Frontal cortex (tissue), 4 donors: Measurements from ENCODE around the gene OR2T6. TPM values are rescaled to one million over a fixed set of nuclear protein-coding genes. Genes with fewer than 3 reads are reported as not detected.
"Not testable (repeated sequence)": the region's sequence is repeated elsewhere in the genome, so short reads cannot be mapped to it uniquely, and the experiment has no call there.

Experiments
- DNase-seq, 2 donors: peaks; one replicate each; pipeline ENCODE4 v3.0.0; 2012; ENCODE audit warnings: low spot score in 2 of 2
- FAIRE-seq: peaks from 2 replicates; lab custom pipeline; 2012; peaks lifted over from hg19 to GRCh38; lab: Jason Lieb, UNC
- total RNA-seq: library from RNA; depleted of rRNA; stranded (reverse); fragments of >200 nt; gene quantifications from one replicate; pipeline ENCODE4 v1.2.3, GENCODE V29; 2014
- donor health status: control.
- donor health status: control.
- donor health status: control.

Gene OR2T6
- total RNA-seq, 1 donor from 2014 or later, result not detected

DNA sequence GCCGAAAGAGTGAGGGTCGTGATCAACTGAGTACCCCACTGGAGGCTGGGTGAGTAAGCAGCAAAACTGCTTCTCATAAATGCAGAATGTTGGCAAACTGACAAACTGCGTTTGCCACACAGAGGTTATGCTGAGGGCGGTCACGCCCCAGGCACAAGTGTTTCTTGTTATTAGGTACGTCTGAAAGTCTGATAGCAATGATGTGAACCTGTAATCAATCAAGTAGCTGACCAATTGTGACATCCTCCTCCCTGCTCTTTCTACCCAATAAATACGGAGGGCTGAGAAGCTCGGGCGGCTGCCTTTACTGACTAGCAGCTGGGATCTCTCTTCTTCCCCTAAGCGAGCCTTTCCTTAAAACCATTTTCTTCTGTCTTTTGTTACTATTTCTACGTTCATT is 56.1 kb downstream of the OR2T6 start:
- DNase-seq, FAIRE-seq: not testable (repeated sequence)

DNA sequence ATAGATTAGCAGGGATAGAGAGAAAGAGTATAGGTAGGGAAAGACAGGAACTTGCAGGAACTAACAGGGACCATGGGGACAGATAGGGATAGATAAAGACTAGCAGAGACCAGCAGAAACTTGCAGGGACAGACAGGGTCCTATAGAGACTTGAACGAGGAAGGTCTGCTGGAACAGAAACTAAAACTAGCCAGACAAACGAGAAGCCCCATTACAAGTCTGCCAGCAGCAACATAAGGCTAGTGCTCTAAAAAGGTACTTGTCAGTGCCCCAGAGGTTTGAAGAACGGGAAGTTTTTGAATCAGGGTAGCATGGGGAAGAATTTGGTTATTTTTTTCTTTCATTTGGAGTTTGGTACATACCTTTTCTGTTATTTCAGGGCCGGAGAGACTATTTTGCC is 56.7 kb downstream of the OR2T6 start:
- FAIRE-seq, DNase-seq: not testable (repeated sequence)

DNA sequence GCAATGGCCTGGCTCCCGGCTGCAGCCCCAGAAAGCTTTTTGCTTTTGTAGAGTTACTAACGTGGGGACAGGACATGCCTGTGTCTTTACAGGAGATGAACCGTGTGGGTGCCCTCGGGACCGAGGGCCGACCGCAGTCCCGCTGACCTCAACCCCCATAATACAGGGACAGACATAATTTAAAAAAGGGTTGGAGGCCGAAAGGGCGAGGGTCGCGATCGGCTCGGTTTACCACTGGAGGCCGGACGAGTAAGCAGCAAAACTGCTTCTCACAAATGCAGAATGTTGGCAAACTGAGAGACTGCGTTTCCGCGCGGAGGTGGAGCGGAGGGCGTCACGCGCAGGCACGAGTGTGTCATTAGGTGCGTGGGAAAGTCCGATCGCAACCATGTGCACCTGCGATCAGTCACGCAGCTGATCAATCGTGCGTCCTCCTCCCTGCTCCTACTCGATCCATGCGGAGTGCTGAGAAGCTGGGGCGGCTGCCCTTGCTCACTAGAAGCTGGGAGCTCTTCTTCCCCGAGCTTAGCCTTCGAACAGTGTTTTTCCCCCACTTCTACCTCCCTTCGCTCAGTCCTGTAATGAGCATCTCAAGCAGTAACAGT is 58.4 kb downstream of the OR2T6 start:
- not testable (repeated sequence) for FAIRE-seq, DNase-seq

DNA sequence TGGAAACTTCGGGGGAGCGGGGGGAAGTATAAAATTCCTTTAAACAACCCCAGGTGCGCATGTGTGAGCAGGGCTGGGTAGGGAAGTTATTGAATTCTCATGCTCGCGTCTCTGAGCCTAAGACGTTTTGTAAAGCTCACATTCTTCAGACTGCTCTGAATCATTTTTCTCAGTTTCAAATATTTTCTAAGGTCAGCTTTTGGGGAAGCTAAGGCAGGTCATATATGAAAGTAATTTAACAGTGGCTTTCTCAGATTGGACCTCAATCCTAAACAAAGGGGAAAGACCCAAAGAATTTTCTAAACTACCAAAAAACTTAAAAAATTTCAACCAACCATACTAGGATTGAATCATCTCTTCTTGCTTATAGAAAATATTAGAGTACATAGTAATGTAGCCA is 59.4 kb downstream of the OR2T6 start:
- not testable (repeated sequence) for FAIRE-seq, DNase-seq

DNA sequence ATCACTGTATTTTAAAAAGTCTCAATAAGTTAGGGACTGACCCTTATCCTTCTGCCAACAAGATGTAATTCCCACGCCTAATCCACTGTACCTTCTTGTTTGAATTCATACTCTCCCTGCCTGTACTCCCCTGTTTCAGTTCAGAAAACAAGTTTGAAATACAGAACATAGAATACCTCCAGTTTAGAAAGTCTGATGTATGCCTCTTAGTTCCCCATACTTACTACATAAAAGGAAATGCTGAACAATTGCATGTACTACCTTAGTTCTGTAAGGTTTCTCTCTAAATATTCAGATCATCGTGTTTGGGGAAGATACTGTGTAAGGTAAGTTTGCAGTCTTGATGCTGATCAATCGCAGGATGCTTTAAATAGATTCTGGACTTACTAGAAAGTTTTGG is 60.8 kb downstream of the OR2T6 start:
- DNase-seq, FAIRE-seq: not testable (repeated sequence)

DNA sequence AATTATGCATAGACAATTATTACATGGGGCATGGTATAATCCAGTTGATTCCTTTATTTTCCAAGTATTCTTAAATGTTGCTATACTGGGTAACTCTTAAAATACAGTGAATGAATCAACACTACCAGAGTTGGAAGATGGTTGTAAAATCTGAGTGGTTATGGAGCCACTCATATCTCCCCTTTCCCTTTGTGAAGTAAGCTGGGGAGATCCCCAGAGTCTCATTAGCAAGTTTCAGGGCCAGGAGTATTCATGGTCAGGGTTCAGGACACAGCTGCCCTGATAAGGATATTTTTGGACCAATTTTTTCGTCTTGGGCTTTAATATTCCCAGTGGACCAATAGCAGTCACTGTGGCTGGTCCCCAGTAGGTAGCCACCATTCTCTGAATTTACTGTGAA is 63.1 kb downstream of the OR2T6 start:
- not testable (repeated sequence) for FAIRE-seq, DNase-seq

DNA sequence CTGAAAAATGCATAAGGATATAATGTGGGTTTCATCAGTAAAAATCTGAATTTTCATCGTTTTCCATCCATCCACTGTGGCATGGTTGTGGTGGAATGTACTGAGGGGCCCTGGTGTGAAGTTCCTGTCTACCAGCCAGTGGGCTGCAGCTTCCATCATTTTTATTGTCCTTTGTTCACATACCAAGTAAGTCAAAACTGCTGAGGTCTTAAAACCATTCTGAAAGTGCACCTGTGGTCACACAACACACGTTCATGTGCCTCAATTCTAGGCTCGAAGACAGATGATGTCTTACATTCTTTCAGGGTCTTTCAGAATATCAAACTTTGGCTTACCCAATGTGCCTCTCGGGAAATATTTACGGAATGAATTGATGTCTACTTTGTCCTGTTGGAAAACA is 63.7 kb downstream of the OR2T6 start:
- DNase-seq, FAIRE-seq: not testable (repeated sequence)

Other genes with a start within 250 kb of the OR2T6 start
- not detected for gene OR2M5, start 230.6 kb upstream of the OR2T6 start, total RNA-seq
- not detected for gene OR2M2, start 200.9 kb upstream of the OR2T6 start, total RNA-seq
- gene OR2M3, start 178.5 kb upstream of the OR2T6 start, total RNA-seq, result under 0.01 TPM
- under 0.01 TPM for gene OR2M4, start 144.3 kb upstream of the OR2T6 start, total RNA-seq
- not detected for gene OR2T33, start 97.8 kb upstream of the OR2T6 start, total RNA-seq
- not detected for gene OR2T12, start 72.3 kb upstream of the OR2T6 start, total RNA-seq
- gene OR2M7, start 51.2 kb upstream of the OR2T6 start, total RNA-seq, result not detected
- gene OR14C36, start 27.0 kb upstream of the OR2T6 start, total RNA-seq, result not detected
- not detected for gene OR2T4, start 14.1 kb upstream of the OR2T6 start, total RNA-seq
- gene OR2T1, start 27.3 kb downstream of the OR2T6 start, total RNA-seq, result not detected
- gene OR2T2, start 69.9 kb downstream of the OR2T6 start, total RNA-seq, result not detected
- not detected for gene OR2T3, start 97.6 kb downstream of the OR2T6 start, total RNA-seq
- not detected for gene OR2T5, start 112.8 kb downstream of the OR2T6 start, total RNA-seq
- gene OR2G6, start 132.3 kb downstream of the OR2T6 start, total RNA-seq, result not detected
- gene OR2T29, start 187.0 kb downstream of the OR2T6 start, total RNA-seq, result not detected
- not detected for gene OR2T34, start 199.0 kb downstream of the OR2T6 start, total RNA-seq
- gene OR2T10, start 222.0 kb downstream of the OR2T6 start, total RNA-seq, result not detected